ENCODE data around the gene C10orf71. TPM values are rescaled to one million over a fixed set of nuclear protein-coding genes. Genes with fewer than 3 reads are reported as not detected.

C10orf71 gene
- total RNA-seq, 2 donors from 2014 or later: 0.82 TPM; not detected in 1

DNA sequence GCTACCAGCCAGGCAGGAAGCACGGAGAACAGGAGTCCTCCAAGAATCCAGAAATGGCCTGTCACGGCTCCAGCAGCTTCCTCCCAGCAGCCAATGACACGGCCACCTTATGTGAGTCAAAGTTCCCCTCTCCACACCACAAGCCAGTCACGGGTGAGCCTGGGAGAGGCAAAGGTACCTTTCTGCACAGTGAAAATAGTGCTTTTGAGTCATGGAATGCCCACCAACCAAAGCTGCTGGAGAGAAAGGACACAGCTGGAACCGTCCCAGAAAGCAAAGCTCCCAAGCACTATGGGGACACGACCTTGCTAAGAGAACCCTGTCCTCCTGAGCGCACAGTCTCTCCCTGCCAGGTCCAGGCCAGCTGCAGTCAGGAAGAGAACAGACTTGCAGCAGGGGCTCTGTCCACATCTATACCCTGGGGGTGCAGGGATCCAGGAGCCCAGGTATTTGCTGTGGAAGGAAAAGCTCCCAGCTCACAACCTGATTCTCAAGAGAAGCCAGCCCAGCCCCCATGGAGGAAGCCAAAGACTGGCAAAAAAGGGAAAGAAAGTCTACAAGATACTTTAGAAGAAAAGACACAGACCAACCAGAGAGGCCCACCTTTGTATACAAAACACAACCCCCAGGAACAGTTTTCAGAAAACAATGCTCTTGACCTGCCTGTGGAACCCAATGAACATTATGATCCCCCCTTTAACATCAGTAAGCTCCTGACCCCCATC, 24.4 kb downstream of the C10orf71 start:
- Histone ChIP-seq H3K27ac (no peak overlapping the region), H3K9me3 (no peaks in the 10 kb centered on the region), H3K4me1 (replicated peaks) (no peaks in the 10 kb centered on the region), H3K4me3 (no peak overlapping the region), H3K36me3 (no peaks in the 10 kb centered on the region), H3K27me3 (replicated peaks; ENCODE audit: insufficient read depth) (no peaks in the 10 kb centered on the region)
- no peak for DNase-seq (ENCODE audit: low spot score)
- 65% methylated on average over 7 of the region's 7 CpGs for WGBS
- no peak for TF ChIP-seq POLR2A (IDR thresholded peaks at IDR 0.05)
- TF ChIP-seq, protein P1, sequence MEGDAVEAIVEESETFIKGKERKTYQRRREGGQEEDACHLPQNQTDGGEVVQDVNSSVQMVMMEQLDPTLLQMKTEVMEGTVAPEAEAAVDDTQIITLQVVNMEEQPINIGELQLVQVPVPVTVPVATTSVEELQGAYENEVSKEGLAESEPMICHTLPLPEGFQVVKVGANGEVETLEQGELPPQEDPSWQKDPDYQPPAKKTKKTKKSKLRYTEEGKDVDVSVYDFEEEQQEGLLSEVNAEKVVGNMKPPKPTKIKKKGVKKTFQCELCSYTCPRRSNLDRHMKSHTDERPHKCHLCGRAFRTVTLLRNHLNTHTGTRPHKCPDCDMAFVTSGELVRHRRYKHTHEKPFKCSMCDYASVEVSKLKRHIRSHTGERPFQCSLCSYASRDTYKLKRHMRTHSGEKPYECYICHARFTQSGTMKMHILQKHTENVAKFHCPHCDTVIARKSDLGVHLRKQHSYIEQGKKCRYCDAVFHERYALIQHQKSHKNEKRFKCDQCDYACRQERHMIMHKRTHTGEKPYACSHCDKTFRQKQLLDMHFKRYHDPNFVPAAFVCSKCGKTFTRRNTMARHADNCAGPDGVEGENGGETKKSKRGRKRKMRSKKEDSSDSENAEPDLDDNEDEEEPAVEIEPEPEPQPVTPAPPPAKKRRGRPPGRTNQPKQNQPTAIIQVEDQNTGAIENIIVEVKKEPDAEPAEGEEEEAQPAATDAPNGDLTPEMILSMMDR (IDR thresholded peaks at IDR 0.05): no peak
- TF ChIP-seq POLR2AphosphoS5 (IDR thresholded peaks at IDR 0.05): no peak
- intact Hi-C loops (cut with DNase I): no loop called here

- WGBS: 82% methylated on average over 9 of the region's 9 CpGs
- no peak for DNase-seq (ENCODE audit: low spot score)
Observed at GRCh38 chr10:49323896-49324270, 24.9 kb downstream of the C10orf71 start.

DNA sequence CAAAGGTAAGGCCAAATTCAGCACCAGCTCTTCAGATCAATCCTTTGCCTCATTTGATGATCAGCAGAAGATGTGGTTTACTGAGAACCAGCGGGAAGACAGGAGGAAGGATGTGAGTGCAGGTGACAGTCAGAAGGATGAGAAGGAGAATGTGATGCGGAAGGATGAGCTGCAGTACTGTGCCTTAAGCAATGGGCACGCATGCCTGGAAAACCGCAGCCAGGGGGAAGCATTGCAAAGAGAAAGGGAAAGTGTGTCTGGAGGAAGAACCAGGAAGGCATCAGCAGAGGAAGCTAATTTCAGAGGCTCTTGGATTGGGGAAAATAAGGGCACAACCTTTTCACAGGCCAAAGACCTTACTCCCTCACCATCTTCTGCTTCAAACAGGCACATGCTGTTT, 25.7 kb downstream of the C10orf71 start:
- Histone ChIP-seq H3K4me1 (replicated peaks) (no peaks in the 10 kb centered on the region), H3K36me3 (no peaks in the 10 kb centered on the region), H3K4me3 (no peak overlapping the region), H3K27ac (no peak overlapping the region), H3K9me3 (no peaks in the 10 kb centered on the region), H3K27me3 (replicated peaks; ENCODE audit: insufficient read depth) (no peaks in the 10 kb centered on the region)
- DNase-seq (ENCODE audit: low spot score): no peak
- 69% methylated on average over 4 of the region's 4 CpGs for WGBS
- TF ChIP-seq POLR2A (IDR thresholded peaks at IDR 0.05): no peak
- TF ChIP-seq, protein P1 (IDR thresholded peaks at IDR 0.05): no peak
- no peak for TF ChIP-seq POLR2AphosphoS5 (IDR thresholded peaks at IDR 0.05)
- intact Hi-C loops (cut with DNase I): no loop called here

More at GRCh38 chr10:49323896-49324270, 24.9 kb downstream of the C10orf71 start:
- intact Hi-C loops (cut with DNase I): no loop called here
- Histone ChIP-seq H3K36me3 (no peaks in the 10 kb centered on the region), H3K27ac (no peak overlapping the region), H3K4me1 (replicated peaks) (no peaks in the 10 kb centered on the region), H3K4me3 (no peak overlapping the region), H3K27me3 (replicated peaks; ENCODE audit: insufficient read depth) (no peaks in the 10 kb centered on the region), H3K9me3 (no peaks in the 10 kb centered on the region)
- no peak for TF ChIP-seq POLR2A (IDR thresholded peaks at IDR 0.05)
- TF ChIP-seq, protein P1 (IDR thresholded peaks at IDR 0.05): no peak
- TF ChIP-seq POLR2AphosphoS5 (IDR thresholded peaks at IDR 0.05): no peak

DNA sequence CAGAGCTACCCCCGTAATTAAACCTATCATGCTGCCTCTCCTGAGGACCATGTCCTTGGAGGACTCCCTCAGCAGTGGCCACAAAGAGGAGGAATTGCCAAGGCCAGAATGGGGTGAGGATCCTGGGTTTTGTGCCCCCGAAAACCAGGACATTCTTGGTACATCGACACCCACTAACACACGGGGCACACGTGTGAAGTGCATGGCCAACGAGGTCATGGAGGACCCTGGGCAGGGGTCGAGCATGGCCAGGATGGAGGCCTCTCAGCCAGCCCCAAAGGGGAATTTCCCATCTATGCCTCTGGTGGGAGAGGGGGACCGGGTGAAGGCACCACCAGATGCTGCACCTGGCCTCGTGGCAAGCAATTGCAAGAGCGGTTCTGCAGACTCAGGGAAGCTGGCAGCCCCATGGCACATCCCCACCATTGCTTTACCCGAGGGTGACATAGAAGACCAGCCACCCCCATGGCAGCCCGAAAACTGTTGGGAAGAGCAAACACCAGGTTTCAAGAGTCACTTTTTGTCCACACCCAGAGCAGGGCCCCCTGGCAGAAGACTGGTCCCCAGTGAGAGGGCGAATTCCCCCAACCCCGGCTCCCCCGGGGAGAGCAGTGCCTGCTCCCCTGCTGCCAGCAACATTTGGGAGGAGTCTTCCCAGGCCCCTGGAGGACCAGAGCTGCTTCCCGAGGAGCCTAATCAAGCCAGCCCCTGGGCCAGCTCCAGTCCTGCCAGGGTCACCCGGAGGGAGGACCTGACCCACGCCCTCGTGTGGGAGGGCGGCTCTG, 26.4 kb downstream of the C10orf71 start:
- Histone ChIP-seq H3K27me3 (replicated peaks; ENCODE audit: insufficient read depth) (no peaks in the 10 kb centered on the region), H3K36me3 (no peaks in the 10 kb centered on the region), H3K4me3 (no peak overlapping the region), H3K27ac (no peak overlapping the region), H3K4me1 (replicated peaks) (no peaks in the 10 kb centered on the region), H3K9me3 (no peaks in the 10 kb centered on the region)
- intact Hi-C loops (cut with DNase I): no loop called here
- no peak for TF ChIP-seq POLR2A (IDR thresholded peaks at IDR 0.05)
- no peak for TF ChIP-seq POLR2AphosphoS5 (IDR thresholded peaks at IDR 0.05)
- TF ChIP-seq, protein P1 (IDR thresholded peaks at IDR 0.05): no peak
- 85% methylated on average over 20 of the region's 20 CpGs for WGBS
- DNase-seq (ENCODE audit: low spot score): no peak
